HepG2 (cell line): ENCODE measurements around the gene TMEM141. TPM values are rescaled to one million over a fixed set of nuclear protein-coding genes. Genes with fewer than 3 reads are reported as not detected.

ENCODE experiments used
- ARHGAP35 ChIP-seq: sonication (generic); formaldehyde crosslinking; IDR thresholded peaks from 2 replicates; pipeline ENCODE4 v1.9.0; 2022; ENCODE audit warnings: mild to moderate bottlenecking, inconsistent platforms, moderate library complexity, missing genetic modification reagents, borderline replicate concordance
- CBX1 ChIP-seq: IDR thresholded peaks from one replicate; pipeline ENCODE4 v1.6.1; 2016; ENCODE audit warnings: antibody characterized with exemption, low read depth
- HDAC1 ChIP-seq: sonication (generic); formaldehyde crosslinking; IDR thresholded peaks from 2 replicates; pipeline ENCODE4 v1.5.1; 2020; ENCODE audit warnings: mild to moderate bottlenecking, missing genetic modification reagents
- IKZF4 ChIP-seq: sonication (generic); formaldehyde crosslinking; IDR thresholded peaks from 2 replicates; pipeline ENCODE4 v1.5.1; 2020; ENCODE audit warnings: borderline replicate concordance, mild to moderate bottlenecking, low read depth, missing genetic modification reagents; ENCODE audit errors: not compliant biosample characterization
- PAF1 ChIP-seq: IDR thresholded peaks from 2 replicates; pipeline ENCODE4 v1.6.1; 2016; ENCODE audit warnings: missing genetic modification reagents, missing compliant biosample characterization
- STAG1 ChIP-seq: sonication (generic); formaldehyde crosslinking; IDR thresholded peaks from 2 replicates; pipeline ENCODE4 v1.4.0; 2020; ENCODE audit warnings: missing genetic modification reagents
- TBX2 ChIP-seq: sonication (generic); formaldehyde crosslinking; IDR thresholded peaks from 2 replicates; pipeline ENCODE4 v1.5.0; 2020; ENCODE audit warnings: missing genetic modification reagents, mild to moderate bottlenecking, borderline replicate concordance
- ZMYM3 ChIP-seq: sonication (generic); formaldehyde crosslinking; IDR thresholded peaks from 2 replicates; pipeline ENCODE4 v1.5.1; 2020; ENCODE audit warnings: mild to moderate bottlenecking, missing genetic modification reagents
- ZNF326 ChIP-seq: sonication (generic); formaldehyde crosslinking; IDR thresholded peaks from 2 replicates; pipeline ENCODE4 v1.4.0; 2020; ENCODE audit warnings: missing genetic modification reagents, borderline replicate concordance
- ZNF782 ChIP-seq: sonication (generic); formaldehyde crosslinking; IDR thresholded peaks from 2 replicates; pipeline ENCODE4 v1.4.0; 2020; ENCODE audit warnings: missing genetic modification reagents, mild to moderate bottlenecking, borderline replicate concordance
- ZNF83 ChIP-seq: sonication (generic); formaldehyde crosslinking; IDR thresholded peaks from 2 replicates; pipeline ENCODE4 v1.4.0; 2020; ENCODE audit warnings: missing genetic modification reagents, mild to moderate bottlenecking, borderline replicate concordance
- ZNF878 ChIP-seq: sonication (generic); formaldehyde crosslinking; IDR thresholded peaks from 2 replicates; pipeline ENCODE4 v1.8.1; 2023; ENCODE audit warnings: mild to moderate bottlenecking, missing genetic modification reagents, moderate library complexity
- polyA plus RNA-seq, 8 experiments: library from polyadenylated mRNA; depleted of rRNA in 3 of 8; stranded (reverse) in 7 of 8; unstranded in 1 of 8; fragments of >200 nt; fragmentation: Illumina TruSeq in 4 of 8; extraction: Trizol in 4 of 8; gene quantifications; 2 replicates each; pipeline versions ENCODE4 v1.2.1 to v1.2.3, GENCODE V29; 2011 to 2016; ENCODE audit warnings: low read depth in 4 of 8, missing spikeins in 1 of 8, mixed read lengths in 1 of 8; ENCODE audit not compliant: insufficient read depth in 1 of 8
- total RNA-seq, 5 experiments: library from RNA; depleted of rRNA; stranded (reverse); fragments of >200 nt; fragmentation: Illumina TruSeq; extraction: Trizol; gene quantifications; 2 replicates each; pipeline ENCODE4 v1.2.3, GENCODE V29; 2016; ENCODE audit warnings: low read depth in 1 of 5
- TF ChIP-seq, protein P1 (sequence below): sonication (generic); formaldehyde crosslinking; IDR thresholded peaks from 2 replicates; pipeline ENCODE4 v1.4.0; 2020; ENCODE audit warnings: mild to moderate bottlenecking, missing genetic modification reagents
- TF ChIP-seq, protein P2 (sequence below): sonication (generic); formaldehyde crosslinking; IDR thresholded peaks from 2 replicates; pipeline ENCODE4 v1.8.0; 2022; ENCODE audit warnings: mild to moderate bottlenecking, missing genetic modification reagents
- TF ChIP-seq, protein P3 (sequence below): sonication (generic); formaldehyde crosslinking; IDR thresholded peaks from 2 replicates; pipeline ENCODE4 v1.4.0; 2020; ENCODE audit warnings: missing genetic modification reagents
- TF ChIP-seq, protein P4 (sequence below): sonication (generic); formaldehyde crosslinking; IDR thresholded peaks from 2 replicates; pipeline ENCODE4 v1.5.1; 2020; ENCODE audit warnings: mild to moderate bottlenecking, missing genetic modification reagents, moderate library complexity

Gene TMEM141
- total and polyA plus RNA-seq, 2 of the 13 experiments (the other 11 are each of a cell fraction or from before 2014, with no cell fraction given): 81.0 to 202 TPM

DNA sequence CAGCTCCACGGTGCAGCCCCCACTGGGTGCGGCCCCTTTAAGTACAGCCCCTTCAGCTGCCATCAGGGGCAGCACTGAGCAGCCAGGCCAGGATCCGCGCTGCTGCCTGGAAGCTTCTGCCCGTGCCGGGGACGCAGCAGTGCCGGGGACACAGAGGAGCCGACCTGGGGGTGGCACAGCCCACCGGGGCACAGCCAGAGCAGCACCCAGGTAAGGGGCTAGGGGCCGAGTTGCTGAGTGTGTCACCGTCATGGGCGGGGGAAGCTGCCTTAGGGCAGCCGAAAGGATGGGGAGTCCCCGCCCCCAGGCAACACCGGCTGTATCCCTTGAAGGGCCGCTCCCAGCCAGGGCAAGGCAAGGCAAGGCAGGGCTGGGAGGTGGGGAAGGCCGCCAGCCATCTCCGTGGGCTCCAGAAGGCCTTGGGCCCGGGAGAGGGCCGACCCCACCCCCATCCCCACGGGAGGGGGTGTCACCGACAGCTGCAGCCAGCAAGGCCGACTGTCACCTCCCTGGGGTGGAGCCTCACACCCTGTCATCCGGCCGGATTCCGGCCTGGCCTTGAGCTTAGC is 51.3 kb downstream of the TMEM141 start, which contains the start of gene AJM1 (continued):
- TF ChIP-seq, protein P1, sequence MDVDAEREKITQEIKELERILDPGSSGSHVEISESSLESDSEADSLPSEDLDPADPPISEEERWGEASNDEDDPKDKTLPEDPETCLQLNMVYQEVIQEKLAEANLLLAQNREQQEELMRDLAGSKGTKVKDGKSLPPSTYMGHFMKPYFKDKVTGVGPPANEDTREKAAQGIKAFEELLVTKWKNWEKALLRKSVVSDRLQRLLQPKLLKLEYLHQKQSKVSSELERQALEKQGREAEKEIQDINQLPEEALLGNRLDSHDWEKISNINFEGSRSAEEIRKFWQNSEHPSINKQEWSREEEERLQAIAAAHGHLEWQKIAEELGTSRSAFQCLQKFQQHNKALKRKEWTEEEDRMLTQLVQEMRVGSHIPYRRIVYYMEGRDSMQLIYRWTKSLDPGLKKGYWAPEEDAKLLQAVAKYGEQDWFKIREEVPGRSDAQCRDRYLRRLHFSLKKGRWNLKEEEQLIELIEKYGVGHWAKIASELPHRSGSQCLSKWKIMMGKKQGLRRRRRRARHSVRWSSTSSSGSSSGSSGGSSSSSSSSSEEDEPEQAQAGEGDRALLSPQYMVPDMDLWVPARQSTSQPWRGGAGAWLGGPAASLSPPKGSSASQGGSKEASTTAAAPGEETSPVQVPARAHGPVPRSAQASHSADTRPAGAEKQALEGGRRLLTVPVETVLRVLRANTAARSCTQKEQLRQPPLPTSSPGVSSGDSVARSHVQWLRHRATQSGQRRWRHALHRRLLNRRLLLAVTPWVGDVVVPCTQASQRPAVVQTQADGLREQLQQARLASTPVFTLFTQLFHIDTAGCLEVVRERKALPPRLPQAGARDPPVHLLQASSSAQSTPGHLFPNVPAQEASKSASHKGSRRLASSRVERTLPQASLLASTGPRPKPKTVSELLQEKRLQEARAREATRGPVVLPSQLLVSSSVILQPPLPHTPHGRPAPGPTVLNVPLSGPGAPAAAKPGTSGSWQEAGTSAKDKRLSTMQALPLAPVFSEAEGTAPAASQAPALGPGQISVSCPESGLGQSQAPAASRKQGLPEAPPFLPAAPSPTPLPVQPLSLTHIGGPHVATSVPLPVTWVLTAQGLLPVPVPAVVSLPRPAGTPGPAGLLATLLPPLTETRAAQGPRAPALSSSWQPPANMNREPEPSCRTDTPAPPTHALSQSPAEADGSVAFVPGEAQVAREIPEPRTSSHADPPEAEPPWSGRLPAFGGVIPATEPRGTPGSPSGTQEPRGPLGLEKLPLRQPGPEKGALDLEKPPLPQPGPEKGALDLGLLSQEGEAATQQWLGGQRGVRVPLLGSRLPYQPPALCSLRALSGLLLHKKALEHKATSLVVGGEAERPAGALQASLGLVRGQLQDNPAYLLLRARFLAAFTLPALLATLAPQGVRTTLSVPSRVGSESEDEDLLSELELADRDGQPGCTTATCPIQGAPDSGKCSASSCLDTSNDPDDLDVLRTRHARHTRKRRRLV: peak; percentile 15; the same call in 1 of the 2 replicates
- TF ChIP-seq ARHGAP35 (CRISPR knock-in tag) (peak; percentile 25; the same call in 1 of the 2 replicates), TBX2 (CRISPR knock-in tag) (peak; percentile 68; the same call in 1 of the 2 replicates), ZNF326 (CRISPR knock-in tag) (peak; percentile 95), PAF1 (CRISPR knock-in tag) (0 out of 2 replicates have a peak, but pooled peaks have one; percentile 70), CBX1 (peak; percentile 24), ZMYM3 (CRISPR knock-in tag) (peak; percentile 40; the same call in 1 of the 2 replicates), ZNF782 (CRISPR knock-in tag) (peak; percentile 78; the same call in 1 of the 2 replicates), HDAC1 (CRISPR knock-in tag) (peak; percentile 48; the same call in 1 of the 2 replicates), ZNF83 (0 out of 2 replicates have a peak, but pooled peaks have one; percentile 69), ZNF878 (CRISPR knock-in tag) (peak; percentile 40; the same call in 1 of the 2 replicates), STAG1 (CRISPR knock-in tag) (peak; percentile 58), IKZF4 (CRISPR knock-in tag) (peak; percentile 23)
- TF ChIP-seq, protein P2, sequence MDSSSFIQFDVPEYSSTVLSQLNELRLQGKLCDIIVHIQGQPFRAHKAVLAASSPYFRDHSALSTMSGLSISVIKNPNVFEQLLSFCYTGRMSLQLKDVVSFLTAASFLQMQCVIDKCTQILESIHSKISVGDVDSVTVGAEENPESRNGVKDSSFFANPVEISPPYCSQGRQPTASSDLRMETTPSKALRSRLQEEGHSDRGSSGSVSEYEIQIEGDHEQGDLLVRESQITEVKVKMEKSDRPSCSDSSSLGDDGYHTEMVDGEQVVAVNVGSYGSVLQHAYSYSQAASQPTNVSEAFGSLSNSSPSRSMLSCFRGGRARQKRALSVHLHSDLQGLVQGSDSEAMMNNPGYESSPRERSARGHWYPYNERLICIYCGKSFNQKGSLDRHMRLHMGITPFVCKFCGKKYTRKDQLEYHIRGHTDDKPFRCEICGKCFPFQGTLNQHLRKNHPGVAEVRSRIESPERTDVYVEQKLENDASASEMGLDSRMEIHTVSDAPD (CRISPR knock-in tag): 0 out of 2 replicates have a peak, but pooled peaks have one; percentile 57
- TF ChIP-seq, protein P3, sequence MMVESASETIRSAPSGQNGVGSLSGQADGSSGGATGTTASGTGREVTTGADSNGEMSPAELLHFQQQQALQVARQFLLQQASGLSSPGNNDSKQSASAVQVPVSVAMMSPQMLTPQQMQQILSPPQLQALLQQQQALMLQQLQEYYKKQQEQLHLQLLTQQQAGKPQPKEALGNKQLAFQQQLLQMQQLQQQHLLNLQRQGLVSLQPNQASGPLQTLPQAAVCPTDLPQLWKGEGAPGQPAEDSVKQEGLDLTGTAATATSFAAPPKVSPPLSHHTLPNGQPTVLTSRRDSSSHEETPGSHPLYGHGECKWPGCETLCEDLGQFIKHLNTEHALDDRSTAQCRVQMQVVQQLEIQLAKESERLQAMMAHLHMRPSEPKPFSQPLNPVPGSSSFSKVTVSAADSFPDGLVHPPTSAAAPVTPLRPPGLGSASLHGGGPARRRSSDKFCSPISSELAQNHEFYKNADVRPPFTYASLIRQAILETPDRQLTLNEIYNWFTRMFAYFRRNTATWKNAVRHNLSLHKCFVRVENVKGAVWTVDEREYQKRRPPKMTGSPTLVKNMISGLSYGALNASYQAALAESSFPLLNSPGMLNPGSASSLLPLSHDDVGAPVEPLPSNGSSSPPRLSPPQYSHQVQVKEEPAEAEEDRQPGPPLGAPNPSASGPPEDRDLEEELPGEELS (CRISPR knock-in tag): peak; percentile 37; the same call in 1 of the 2 replicates
- TF ChIP-seq, protein P4, sequence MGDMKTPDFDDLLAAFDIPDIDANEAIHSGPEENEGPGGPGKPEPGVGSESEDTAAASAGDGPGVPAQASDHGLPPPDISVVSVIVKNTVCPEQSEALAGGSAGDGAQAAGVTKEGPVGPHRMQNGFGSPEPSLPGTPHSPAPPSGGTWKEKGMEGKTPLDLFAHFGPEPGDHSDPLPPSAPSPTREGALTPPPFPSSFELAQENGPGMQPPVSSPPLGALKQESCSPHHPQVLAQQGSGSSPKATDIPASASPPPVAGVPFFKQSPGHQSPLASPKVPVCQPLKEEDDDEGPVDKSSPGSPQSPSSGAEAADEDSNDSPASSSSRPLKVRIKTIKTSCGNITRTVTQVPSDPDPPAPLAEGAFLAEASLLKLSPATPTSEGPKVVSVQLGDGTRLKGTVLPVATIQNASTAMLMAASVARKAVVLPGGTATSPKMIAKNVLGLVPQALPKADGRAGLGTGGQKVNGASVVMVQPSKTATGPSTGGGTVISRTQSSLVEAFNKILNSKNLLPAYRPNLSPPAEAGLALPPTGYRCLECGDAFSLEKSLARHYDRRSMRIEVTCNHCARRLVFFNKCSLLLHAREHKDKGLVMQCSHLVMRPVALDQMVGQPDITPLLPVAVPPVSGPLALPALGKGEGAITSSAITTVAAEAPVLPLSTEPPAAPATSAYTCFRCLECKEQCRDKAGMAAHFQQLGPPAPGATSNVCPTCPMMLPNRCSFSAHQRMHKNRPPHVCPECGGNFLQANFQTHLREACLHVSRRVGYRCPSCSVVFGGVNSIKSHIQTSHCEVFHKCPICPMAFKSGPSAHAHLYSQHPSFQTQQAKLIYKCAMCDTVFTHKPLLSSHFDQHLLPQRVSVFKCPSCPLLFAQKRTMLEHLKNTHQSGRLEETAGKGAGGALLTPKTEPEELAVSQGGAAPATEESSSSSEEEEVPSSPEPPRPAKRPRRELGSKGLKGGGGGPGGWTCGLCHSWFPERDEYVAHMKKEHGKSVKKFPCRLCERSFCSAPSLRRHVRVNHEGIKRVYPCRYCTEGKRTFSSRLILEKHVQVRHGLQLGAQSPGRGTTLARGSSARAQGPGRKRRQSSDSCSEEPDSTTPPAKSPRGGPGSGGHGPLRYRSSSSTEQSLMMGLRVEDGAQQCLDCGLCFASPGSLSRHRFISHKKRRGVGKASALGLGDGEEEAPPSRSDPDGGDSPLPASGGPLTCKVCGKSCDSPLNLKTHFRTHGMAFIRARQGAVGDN (CRISPR knock-in tag): peak; percentile 73
